Fibroblast of skin of back (primary cell): ENCODE results near the gene PRR12.

ENCODE experiments used
- DNase-seq: peaks from one replicate; pipeline ENCODE4 v3.0.0-alpha.2; 2013

PRR12 gene

DNA sequence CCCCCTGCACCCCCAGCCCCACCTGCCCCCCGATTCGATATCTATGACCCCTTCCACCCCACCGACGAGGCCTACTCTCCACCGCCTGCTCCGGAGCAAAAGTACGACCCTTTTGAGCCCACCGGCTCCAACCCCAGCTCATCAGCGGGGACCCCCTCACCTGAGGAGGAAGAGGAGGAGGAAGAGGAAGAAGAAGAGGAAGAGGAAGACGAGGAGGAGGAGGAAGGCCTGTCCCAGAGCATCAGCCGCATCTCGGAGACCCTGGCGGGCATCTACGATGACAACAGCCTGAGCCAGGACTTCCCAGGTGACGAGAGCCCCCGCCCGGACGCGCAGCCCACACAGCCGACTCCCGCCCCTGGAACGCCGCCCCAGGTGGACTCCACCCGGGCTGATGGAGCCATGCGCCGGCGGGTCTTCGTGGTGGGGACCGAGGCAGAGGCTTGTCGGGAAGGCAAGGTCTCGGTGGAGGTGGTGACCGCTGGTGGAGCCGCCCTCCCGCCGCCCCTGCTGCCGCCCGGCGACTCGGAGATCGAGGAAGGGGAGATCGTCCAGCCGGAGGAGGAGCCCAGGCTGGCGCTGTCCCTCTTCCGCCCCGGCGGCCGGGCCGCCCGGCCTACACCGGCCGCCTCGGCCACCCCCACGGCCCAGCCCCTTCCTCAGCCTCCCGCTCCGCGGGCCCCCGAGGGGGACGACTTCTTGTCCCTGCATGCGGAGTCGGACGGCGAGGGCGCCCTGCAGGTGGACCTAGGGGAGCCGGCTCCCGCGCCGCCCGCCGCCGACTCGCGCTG lies 60.2 kb downstream of the PRR12 start:
- no peak for DNase-seq

- DNase-seq = no peak
These were observed 61.0 kb downstream of the PRR12 start for GRCh38 chr19:49651820-49652550.

GRCh38 chr19:49652551-49653465 lies 61.8 kb downstream of the PRR12 start:
- no peak for DNase-seq

DNA sequence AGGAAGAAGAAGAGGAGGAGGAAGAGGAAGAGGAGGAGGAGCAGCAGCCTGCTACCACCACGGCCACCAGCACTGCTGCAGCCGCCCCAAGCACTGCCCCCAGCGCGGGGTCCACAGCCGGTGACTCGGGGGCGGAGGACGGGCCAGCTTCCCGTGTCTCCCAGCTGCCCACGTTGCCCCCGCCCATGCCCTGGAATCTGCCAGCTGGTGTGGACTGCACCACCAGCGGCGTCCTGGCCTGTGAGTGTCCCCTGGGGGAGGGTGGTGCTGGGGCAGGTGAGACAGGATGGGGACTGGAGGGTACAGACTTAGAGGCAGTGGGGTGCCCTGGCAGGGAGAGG lies 62.5 kb downstream of the PRR12 start:
- no peak for DNase-seq

DNA sequence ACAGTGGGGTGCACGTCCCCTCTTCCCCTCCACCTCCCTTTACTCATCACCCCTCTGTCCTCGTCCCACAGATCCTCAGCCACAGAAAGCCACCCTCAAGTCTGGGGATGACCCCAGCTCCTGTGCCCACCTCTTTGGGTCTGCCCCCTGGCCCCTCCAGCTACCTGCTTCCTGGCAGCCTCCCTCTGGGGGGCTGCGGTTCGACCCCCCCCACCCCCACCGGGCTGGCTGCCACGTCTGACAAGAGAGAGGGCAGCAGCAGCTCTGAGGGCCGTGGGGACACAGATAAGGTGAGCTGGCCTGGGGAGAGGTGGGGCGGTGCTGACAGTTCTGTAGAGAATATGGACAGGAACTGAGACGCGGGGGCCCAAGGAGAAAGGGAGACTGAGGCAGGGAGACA lies 63.6 kb downstream of the PRR12 start:
- no peak for DNase-seq

- DNase-seq = no peak
These were observed 64.8 kb downstream of the PRR12 start for GRCh38 chr19:49655570-49656455.

GRCh38 chr19:49656456-49657109 lies 65.6 kb downstream of the PRR12 start:
- no peak for DNase-seq

DNA sequence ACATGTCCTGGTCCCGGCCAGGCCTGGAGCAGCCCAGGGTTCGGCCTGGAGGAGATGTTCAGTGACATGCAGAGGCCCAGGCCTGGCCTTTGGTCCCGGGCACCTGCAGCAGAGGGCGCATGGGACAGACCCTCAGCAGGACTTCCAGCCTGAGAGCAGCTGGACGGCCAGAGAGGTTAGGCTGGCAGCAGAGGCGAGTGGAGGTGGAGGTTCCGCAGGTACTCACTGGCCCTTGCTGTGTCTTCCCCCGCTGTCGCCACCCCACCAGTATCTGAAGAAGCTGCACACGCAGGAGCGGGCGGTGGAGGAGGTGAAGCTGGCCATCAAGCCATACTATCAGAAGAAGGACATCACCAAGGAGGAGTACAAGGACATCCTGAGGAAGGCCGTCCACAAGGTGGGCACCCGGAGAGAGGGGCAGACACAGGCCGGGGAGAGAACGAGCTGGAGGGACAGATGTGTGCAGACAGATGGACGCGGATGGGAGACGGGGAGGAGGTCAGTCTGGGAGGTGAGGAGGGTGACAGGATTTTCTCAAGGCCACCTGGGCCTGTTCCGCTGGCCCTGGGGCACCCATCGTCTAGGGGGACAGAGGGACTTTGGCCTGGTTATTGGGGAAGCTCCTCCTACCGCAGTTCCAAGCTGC lies 66.6 kb downstream of the PRR12 start:
- DNase-seq = no peak

DNA sequence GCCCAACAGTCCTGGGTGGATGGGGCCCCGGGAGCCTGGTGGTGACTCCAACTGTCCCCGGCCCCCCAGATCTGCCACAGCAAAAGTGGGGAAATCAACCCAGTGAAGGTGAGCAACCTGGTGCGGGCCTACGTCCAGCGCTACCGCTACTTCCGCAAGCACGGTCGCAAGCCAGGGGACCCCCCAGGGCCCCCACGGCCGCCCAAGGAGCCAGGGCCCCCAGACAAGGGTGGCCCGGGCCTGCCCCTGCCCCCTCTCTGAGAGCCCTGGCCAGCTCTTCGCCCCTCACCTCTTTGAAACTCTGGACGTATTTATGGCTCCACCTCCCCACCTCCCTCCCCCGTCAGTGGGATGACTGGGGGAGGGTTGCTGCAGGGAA lies 67.1 kb downstream of the PRR12 start:
- DNase-seq = no peak

DNA sequence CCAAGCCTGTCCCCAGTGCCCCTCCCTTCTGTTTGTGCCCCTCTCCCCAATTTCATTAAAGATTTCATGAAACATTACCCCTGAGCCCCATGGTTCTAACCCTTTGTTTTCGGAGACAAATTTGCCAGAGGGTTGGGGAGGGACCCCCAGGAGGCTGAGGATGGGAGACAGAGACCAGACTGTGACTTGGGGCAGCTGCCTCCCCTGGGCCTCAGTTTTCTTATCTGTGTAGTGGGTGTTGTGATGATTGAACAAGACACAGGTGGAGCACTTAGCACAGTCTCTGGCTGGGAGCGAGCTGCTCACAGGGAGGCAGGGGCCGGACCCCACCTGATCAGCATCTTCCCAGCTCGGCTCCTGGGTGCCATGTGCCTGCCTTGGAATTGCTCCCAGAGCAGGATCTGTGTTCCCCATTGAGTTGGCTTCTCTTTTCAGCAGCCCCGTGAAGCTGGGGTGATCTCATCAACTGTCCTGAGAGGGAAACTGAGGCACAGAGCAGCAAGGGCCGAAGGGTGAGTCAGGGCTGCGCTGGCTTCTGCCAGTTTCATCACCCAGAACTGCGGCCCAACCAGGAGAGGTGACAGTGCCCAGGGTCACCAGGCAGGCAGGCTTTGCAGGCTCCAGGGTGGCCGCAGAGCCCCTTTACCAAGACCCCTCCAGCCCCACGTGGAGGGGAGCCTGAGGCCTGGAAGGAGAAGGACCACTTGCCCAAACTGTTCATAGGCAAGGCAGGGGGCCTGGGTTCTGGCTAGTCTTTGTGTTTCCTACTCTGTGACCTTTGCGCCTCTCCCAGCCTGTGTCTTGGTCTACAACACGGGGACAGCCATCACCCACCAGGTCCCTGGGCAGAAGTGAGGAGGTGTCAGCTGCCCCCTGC lies 67.8 kb downstream of the PRR12 start:
- DNase-seq = no peak

DNA sequence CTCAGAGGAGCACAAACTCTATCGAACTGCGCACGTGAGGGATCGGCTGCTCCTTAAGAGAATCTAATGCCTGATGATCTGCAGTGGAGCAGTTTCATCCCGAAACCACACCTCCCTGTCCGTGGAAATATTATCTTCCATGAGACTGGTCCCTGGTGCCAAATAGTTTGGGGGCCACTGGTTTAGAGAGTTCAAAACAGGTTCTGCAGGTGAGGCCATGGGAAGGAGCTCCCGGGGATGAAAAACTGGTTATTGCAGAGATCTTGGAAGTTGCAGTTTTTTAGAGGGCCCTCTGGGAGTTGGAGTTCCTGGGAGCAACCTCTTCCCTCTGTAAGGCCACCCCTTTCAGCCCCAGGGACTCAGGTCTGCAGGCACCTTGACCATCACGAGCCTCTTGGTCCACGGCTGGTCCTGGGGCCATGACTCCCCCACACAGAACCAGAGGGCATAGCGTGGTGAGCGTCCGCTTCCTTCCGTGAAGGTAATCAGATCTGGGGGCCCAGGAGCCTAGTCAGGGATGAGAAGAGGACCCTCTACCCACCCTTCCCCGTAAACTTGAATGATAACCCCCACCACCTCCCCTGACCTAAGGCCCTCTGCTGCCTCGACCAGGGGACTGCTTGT lies 69.5 kb downstream of the PRR12 start:
- DNase-seq = no peak

DNA sequence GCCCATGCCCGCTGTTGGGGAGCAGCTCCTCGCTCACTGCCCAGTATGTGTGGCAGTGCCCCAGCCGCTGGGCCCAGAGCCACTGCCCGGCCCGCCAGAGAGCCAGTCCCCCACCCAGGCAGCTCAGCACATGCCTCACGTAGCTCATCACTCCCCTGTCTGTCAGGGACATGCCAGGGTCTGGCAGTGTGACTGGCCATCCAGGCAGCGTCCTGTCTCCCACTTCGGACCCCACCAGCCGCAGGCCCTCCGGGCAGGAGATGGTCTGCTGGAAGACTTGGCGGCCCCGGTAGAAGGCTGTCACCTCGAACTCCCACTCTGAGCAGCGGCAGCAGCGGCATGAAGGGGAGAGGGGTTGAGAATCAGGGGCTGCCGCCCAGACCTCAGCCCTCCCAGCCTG lies 71.0 kb downstream of the PRR12 start:
- DNase-seq = no peak

- DNase-seq = no peak
These were observed 72.2 kb downstream of the PRR12 start for GRCh38 chr19:49663224-49663623.

- DNase-seq = peak; percentile 73
These were observed 73.4 kb downstream of the PRR12 start for GRCh38 chr19:49664171-49665035.

- no peak for DNase-seq
These were observed 74.0 kb downstream of the PRR12 start for GRCh38 chr19:49665036-49665350.

DNA sequence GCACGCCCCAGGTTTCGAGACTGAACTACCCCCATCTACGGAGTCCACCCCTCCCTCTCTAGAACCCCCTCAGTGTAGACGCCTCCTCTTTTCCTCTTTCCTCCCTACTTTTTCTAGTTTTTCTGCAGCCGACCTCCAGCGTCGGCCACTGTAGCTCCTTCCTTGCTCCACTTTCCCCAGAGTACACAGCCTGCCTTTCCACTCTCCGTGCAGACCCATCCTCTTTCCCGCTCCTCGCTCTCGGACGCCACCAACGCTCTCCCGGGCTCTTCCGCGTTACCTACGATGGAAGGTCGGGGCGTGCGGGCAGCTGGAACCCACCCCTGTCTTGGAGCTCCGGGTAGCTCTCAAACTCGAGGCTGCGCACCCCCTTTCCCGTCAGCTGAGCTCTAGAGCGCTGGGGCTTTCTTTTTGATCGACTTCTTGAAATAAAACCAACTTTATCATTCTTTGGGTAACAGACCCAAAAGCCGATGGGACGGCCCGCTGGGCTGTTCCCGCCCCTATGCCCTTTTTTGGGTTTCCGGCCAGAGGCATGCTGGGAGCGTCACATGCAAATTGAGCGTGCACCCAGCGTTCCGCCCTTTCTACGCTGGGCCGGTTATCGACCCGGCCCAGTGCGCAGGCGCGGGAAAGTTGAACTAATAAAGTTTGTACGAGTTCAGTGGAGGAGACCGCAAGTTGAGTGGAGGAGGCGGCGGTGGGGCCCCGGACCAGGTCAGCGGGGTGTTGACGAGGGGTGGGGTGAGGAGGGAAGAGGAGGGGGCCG lies 74.6 kb downstream of the PRR12 start, which contains the start of the genes BCL2L12 and IRF3:
TSS of gene BCL2L12 (plus strand) at position 583 of the 769 bp plus-strand sequence. CDS start 760 bp downstream, outside the sequence.
TSS of gene IRF3 (minus strand) at position 507 of the 769 bp plus-strand sequence. CDS start 1,019 bp downstream, outside the sequence.
- peak; percentile 95 for DNase-seq

- no peak for DNase-seq
These were observed 75.1 kb downstream of the PRR12 start for GRCh38 chr19:49666120-49666444.

DNA sequence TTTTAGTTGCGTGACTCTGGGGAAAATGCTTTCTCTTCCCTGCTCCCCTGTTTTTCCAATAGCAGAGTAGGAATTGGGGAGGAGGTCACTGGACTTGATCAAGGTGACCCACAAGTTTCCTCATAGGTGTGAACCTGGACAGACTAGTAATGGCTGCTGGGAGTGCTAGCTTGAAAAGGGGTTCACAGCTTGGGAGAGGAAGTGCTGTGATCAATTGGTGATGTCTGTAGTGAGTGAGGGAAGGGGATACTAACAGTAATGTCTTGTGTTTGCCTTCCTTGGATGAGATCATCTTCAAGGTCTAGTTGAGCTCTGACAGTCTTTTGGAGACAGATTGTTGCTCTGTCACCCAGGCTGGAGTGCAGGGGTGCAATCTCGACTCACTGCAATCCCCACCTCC lies 76.5 kb downstream of the PRR12 start:
- no peak for DNase-seq
